Activated B cell treated with CpG ODN at 0.5 μM for 24 hours (primary cell): ENCODE results near the gene HSFY1. TPM values are rescaled to one million over a fixed set of nuclear protein-coding genes. Genes with fewer than 3 reads are reported as not detected.
"Not testable (repeated sequence)": the region's sequence is repeated elsewhere in the genome, so short reads cannot be mapped to it uniquely, and the experiment has no call there.

ENCODE experiments used
- ATAC-seq: fragments of 200-7000 bp; cut with Tn5 transposase; one replicate; pipeline ENCODE4 v1.10.0; 2021; ENCODE audit warnings: low read depth, mild to moderate bottlenecking, moderate library complexity
- CTCF ChIA-PET: fragments of 350-600 bp; sonication (Branson Sonifier 250); formaldehyde crosslinking; loops from one replicate; lab custom pipeline; 2021; ENCODE audit warnings: antibody characterized with exemption; lab: Charles Lee
- POLR2A ChIA-PET: fragments of 350-600 bp; sonication (Branson Sonifier 250); formaldehyde crosslinking; loops from one replicate; lab custom pipeline; 2021; ENCODE audit warnings: antibody characterized with exemption; lab: Charles Lee
- DNase-seq: peaks from one replicate; pipeline ENCODE4 v3.0.0; 2022
- H3K27ac Mint-ChIP-seq: one replicate; pipeline ENCODE4 v1.8.0; 2020; ENCODE audit warnings: mixed read lengths
- H3K27me3 Mint-ChIP-seq: one replicate; pipeline ENCODE4 v1.8.0; 2021; ENCODE audit warnings: mixed read lengths
- H3K36me3 Mint-ChIP-seq: one replicate; pipeline ENCODE4 v1.8.0; 2021; ENCODE audit warnings: low read depth, mixed read lengths
- H3K4me1 Mint-ChIP-seq: one replicate; pipeline ENCODE4 v1.8.0; 2021; ENCODE audit warnings: mixed read lengths
- H3K4me3 Mint-ChIP-seq: one replicate; pipeline ENCODE4 v1.8.0; 2020; ENCODE audit warnings: mild to moderate bottlenecking, mixed read lengths
- H3K9me3 Mint-ChIP-seq: one replicate; pipeline ENCODE4 v1.8.0; 2020; ENCODE audit warnings: mixed read lengths
- intact Hi-C: fragments of 100-400 bp; cut with micrococcal nuclease; formaldehyde crosslinking; loops from one replicate; pipeline ENCODE4 v1.15.1; 2024
- total RNA-seq: library from RNA; stranded (reverse); gene quantifications from 2 replicates; pipeline ENCODE4 v1.2.3, GENCODE V29; 2022

Gene HSFY1, protein sequence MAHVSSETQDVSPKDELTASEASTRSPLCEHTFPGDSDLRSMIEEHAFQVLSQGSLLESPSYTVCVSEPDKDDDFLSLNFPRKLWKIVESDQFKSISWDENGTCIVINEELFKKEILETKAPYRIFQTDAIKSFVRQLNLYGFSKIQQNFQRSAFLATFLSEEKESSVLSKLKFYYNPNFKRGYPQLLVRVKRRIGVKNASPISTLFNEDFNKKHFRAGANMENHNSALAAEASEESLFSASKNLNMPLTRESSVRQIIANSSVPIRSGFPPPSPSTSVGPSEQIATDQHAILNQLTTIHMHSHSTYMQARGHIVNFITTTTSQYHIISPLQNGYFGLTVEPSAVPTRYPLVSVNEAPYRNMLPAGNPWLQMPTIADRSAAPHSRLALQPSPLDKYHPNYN
- total RNA-seq = not detected in 2 replicates

DNA sequence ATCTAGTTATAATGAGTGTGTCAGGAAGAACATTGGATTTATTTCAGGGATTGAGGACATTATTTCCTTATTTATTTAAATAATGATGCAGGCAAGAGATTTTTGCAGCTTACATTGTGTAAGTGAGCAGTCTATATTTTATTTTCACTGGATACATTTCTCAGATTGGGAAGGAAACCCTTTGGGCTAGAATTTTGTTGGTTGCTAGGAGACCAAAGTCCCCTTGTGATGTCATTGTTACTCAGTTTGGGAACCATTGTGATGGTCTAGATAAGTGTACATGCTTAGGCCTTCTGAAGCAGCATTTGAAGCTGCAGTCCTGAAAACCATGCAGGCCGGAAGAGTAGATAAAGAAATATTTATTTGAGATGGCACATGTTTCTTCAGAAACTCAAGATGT lies at the start of gene HSFY1:
Gene HSFY1 (plus strand): TSS at position 301 of the 400 bp plus-strand sequence. CDS start 68 bp downstream, at position 369.
- H3K36me3 Mint-ChIP-seq, POLR2A ChIA-PET, CTCF ChIA-PET, H3K27ac Mint-ChIP-seq, ATAC-seq, DNase-seq, H3K4me3 Mint-ChIP-seq, intact Hi-C loops, H3K27me3 Mint-ChIP-seq, H3K4me1 Mint-ChIP-seq, H3K9me3 Mint-ChIP-seq: not testable (repeated sequence)

DNA sequence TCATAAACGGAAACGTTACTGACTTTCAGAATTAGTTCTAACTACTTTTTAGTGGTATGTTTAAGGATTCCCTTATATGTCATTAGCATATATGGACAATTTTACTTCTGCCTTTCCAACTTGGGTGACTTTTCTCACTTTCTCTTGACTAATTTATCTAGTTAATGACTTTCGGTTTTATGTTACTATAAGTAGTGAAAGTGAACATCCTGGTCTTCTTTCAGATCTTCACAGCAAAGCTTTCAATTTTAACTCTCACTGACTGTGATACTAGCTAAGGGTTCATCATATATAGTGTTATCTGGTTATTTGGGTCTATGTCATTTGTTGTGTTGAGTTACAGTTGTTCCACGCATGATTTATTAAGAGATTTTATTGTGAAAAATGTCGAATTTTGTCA lies 42.3 kb upstream of the HSFY1 start:
- H3K36me3 Mint-ChIP-seq, H3K9me3 Mint-ChIP-seq, DNase-seq, H3K27ac Mint-ChIP-seq, ATAC-seq, H3K4me3 Mint-ChIP-seq, H3K27me3 Mint-ChIP-seq, H3K4me1 Mint-ChIP-seq, intact Hi-C loops, CTCF ChIA-PET, POLR2A ChIA-PET: not testable (repeated sequence)

GRCh38 chrY:18530995-18531655 lies 15.4 kb upstream of the HSFY1 start:
- H3K27me3 Mint-ChIP-seq, ATAC-seq, POLR2A ChIA-PET, H3K4me3 Mint-ChIP-seq, H3K27ac Mint-ChIP-seq, CTCF ChIA-PET, H3K4me1 Mint-ChIP-seq, H3K9me3 Mint-ChIP-seq, H3K36me3 Mint-ChIP-seq, DNase-seq, intact Hi-C loops: not testable (repeated sequence)

GRCh38 chrY:18538952-18539351 lies 7.6 kb upstream of the HSFY1 start:
- intact Hi-C loops, ATAC-seq, H3K27me3 Mint-ChIP-seq: not testable (repeated sequence)

DNA sequence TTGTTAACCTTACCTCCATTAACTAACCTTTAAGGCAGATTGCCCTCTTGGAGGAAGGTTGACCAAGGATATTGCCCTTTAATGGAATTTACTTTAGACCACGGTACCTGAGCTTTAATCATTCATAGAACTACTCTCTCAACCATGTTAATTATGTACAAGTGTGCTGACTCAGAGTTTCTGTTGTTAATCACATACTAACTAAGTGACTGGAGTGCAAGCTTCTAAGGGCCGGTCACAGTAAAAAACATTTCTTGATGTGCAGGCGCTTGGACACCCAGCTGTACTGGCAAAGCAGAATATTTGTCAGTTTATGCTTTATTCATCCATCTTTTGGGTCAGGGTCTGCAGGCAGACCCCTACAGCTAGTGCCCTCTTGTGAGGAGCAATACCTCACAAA lies 6.6 kb downstream of the HSFY1 start:
- H3K27me3 Mint-ChIP-seq, H3K4me3 Mint-ChIP-seq, intact Hi-C loops, ATAC-seq, POLR2A ChIA-PET, H3K9me3 Mint-ChIP-seq, H3K36me3 Mint-ChIP-seq, H3K4me1 Mint-ChIP-seq, H3K27ac Mint-ChIP-seq, CTCF ChIA-PET, DNase-seq: not testable (repeated sequence)

More at GRCh38 chrY:18538952-18539351, 7.6 kb upstream of the HSFY1 start:
- H3K27ac Mint-ChIP-seq, H3K9me3 Mint-ChIP-seq, CTCF ChIA-PET, H3K4me3 Mint-ChIP-seq, H3K4me1 Mint-ChIP-seq, DNase-seq, POLR2A ChIA-PET, H3K36me3 Mint-ChIP-seq: not testable (repeated sequence)

- H3K27me3 Mint-ChIP-seq, ATAC-seq, H3K9me3 Mint-ChIP-seq, DNase-seq, intact Hi-C loops, POLR2A ChIA-PET, H3K27ac Mint-ChIP-seq, H3K4me3 Mint-ChIP-seq, CTCF ChIA-PET, H3K4me1 Mint-ChIP-seq, H3K36me3 Mint-ChIP-seq: not testable (repeated sequence)
Observed at GRCh38 chrY:18565915-18566314, 19.4 kb downstream of the HSFY1 start.

Other genes starting within 250 kb of the HSFY1 start
- not detected in 2 replicates for gene HSFY2, start 227.0 kb downstream of the HSFY1 start, total RNA-seq